Measurements from ENCODE around the gene INTS11. TPM values are rescaled to one million over a fixed set of nuclear protein-coding genes. Genes with fewer than 3 reads are reported as not detected.

Gene INTS11
- total and polyA plus RNA-seq, 2 donors (not counting 1 experiment from before 2014, with no cell fraction given), result 149 to 245 TPM

- H3K4me3 ChIP-seq (ENCODE audit: control extremely low read depth in 1 of 5, extremely low read depth in 1 of 5, insufficient read depth in 1 of 5, low read depth in 2 of 5, low read length in 4 of 5), result no peak overlapping the region
- H4K20me1 ChIP-seq (ENCODE audit: control insufficient read depth, insufficient read depth, low read length, poor library complexity, severe bottlenecking), result no peaks in the 10 kb centered on the region
- H3K9me3 ChIP-seq (ENCODE audit: control extremely low read depth in 1 of 3, control insufficient read depth in 2 of 3, insufficient read depth in 1 of 3, low read length in 2 of 3), result no peaks in the 10 kb centered on the region
- Mint-ChIP-seq H3K9me3 (ENCODE audit: insufficient read depth) (no peaks in the 10 kb centered on the region), H3K27ac (no peak overlapping the region), H3K4me3 (no peak overlapping the region), H3K27me3 (no peaks in the 10 kb centered on the region), H3K4me1 (peaks cover 11% of the 10 kb centered on the region)
- no peaks in the 10 kb centered on the region for H3K27me3 ChIP-seq (replicated peaks in 1 of 4; ENCODE audit: control extremely low read depth in 1 of 4, control insufficient read depth in 3 of 4, insufficient read depth in 4 of 4, low read length in 3 of 4)
- intact Hi-C loops (cut with micrococcal nuclease), result loop anchor here (2.0 kb wide), 1 partner anchor 306 kb away; no protein-coding TSS in a partner anchor
- H3K9ac ChIP-seq (ENCODE audit: low read length), result no peak overlapping the region
- CTCF ChIA-PET, result interaction anchor here (1.0 to 4.3 kb wide), 23 partner anchors 8 to 310 kb away, joined by 3 to 118 read pairs (median 6); partner anchors contain the start of genes PERM1 and UBE2J2
- POLR2A ChIA-PET, result interaction anchor here (1.0 to 1.9 kb wide), 2 partner anchors 10 to 169 kb away, joined by 3 to 8 read pairs; no protein-coding TSS in a partner anchor
- WGBS (ENCODE audit: insufficient coverage), result 89% methylated on average over 27 of the region's 28 CpGs
- H3K4me1 ChIP-seq (ENCODE audit: control insufficient read depth in 2 of 2, insufficient read depth in 2 of 2, low read length in 2 of 2), result peaks cover 0 to 16% of the 10 kb centered on the region in 2 donors
- peak overlapping the region; percentile 20 for H3K4me2 ChIP-seq (replicated peaks; ENCODE audit: low read depth, low read length, poor library complexity, severe bottlenecking)
- DNase-seq (no peak), ATAC-seq (ENCODE audit: low read depth) (no peak)
- H3K79me2 ChIP-seq (ENCODE audit: control insufficient read depth, insufficient read depth, low read length), result no peaks in the 10 kb centered on the region
- H3K36me3 ChIP-seq (replicated peaks in 1 of 2; ENCODE audit: control extremely low read depth in 1 of 2, control insufficient read depth in 1 of 2, extremely low read depth in 1 of 2, insufficient read depth in 2 of 2, low read length in 1 of 2), result no peaks in the 10 kb centered on the region
- no peak overlapping the region for H2AFZ ChIP-seq (ENCODE audit: insufficient read depth, low read depth, low read length, poor library complexity, severe bottlenecking)
- TF ChIP-seq EZH2 (IDR thresholded peaks at IDR 0.05; ENCODE audit: borderline replicate concordance, insufficient read depth, low read depth, low read length, poor library complexity, severe bottlenecking) (no peak), CTCF (IDR thresholded peaks at IDR 0.05) (no peak)
- no peak overlapping the region for H3K27ac ChIP-seq (ENCODE audit: low read length in 2 of 2)
Measured at GRCh38 chr1:1291023-1291528, 33.4 kb downstream of the INTS11 start.

GRCh38 chr1:1290238-1290731, 34.2 kb downstream of the INTS11 start:
- 64% methylated on average over 15 of the region's 15 CpGs for WGBS (ENCODE audit: insufficient coverage)
- no peak overlapping the region for H3K27ac Mint-ChIP-seq
- POLR2A ChIA-PET, result interaction anchor here (0.5 to 1.9 kb wide), 2 partner anchors 115 to 168 kb away, joined by 4 to 8 read pairs; no protein-coding TSS in a partner anchor

More at GRCh38 chr1:1290238-1290731, 34.2 kb downstream of the INTS11 start:
- no peak overlapping the region for H3K4me2 ChIP-seq (replicated peaks; ENCODE audit: low read depth, low read length, poor library complexity, severe bottlenecking)
- no peaks in the 10 kb centered on the region for H3K79me2 ChIP-seq (ENCODE audit: control insufficient read depth, insufficient read depth, low read length)
- H3K4me1 ChIP-seq (ENCODE audit: control insufficient read depth in 2 of 2, insufficient read depth in 2 of 2, low read length in 2 of 2), result peaks cover 0 to 16% of the 10 kb centered on the region in 2 donors
- no peaks in the 10 kb centered on the region for H3K9me3 Mint-ChIP-seq (ENCODE audit: insufficient read depth)
- H3K36me3 ChIP-seq (replicated peaks in 1 of 2; ENCODE audit: control extremely low read depth in 1 of 2, control insufficient read depth in 1 of 2, extremely low read depth in 1 of 2, insufficient read depth in 2 of 2, low read length in 1 of 2), result no peaks in the 10 kb centered on the region
- H3K27ac ChIP-seq (ENCODE audit: low read length in 2 of 2), result no peak overlapping the region
- H3K4me3 ChIP-seq (ENCODE audit: control extremely low read depth in 1 of 5, extremely low read depth in 1 of 5, insufficient read depth in 1 of 5, low read depth in 2 of 5, low read length in 4 of 5), result no peak overlapping the region
- H3K9me3 ChIP-seq (ENCODE audit: control extremely low read depth in 1 of 3, control insufficient read depth in 2 of 3, insufficient read depth in 1 of 3, low read length in 2 of 3), result no peaks in the 10 kb centered on the region
- TF ChIP-seq EZH2 (IDR thresholded peaks at IDR 0.05; ENCODE audit: borderline replicate concordance, insufficient read depth, low read depth, low read length, poor library complexity, severe bottlenecking) (no peak), CTCF (IDR thresholded peaks at IDR 0.05) (peak; percentile 64)
- ATAC-seq (ENCODE audit: low read depth) (peak; percentile 76), DNase-seq (peak; percentile 76)
- H2AFZ ChIP-seq (ENCODE audit: insufficient read depth, low read depth, low read length, poor library complexity, severe bottlenecking), result no peak overlapping the region
- H3K4me3 Mint-ChIP-seq, result no peak overlapping the region
- H3K9ac ChIP-seq (ENCODE audit: low read length), result no peak overlapping the region
- CTCF ChIA-PET, result interaction anchor here (0.6 to 4.3 kb wide), 11 partner anchors 13 to 306 kb away, joined by 3 to 118 read pairs (median 5); partner anchors contain the start of genes C1orf159 and UBE2J2
- no peaks in the 10 kb centered on the region for H3K27me3 Mint-ChIP-seq
- H4K20me1 ChIP-seq (ENCODE audit: control insufficient read depth, insufficient read depth, low read length, poor library complexity, severe bottlenecking), result no peaks in the 10 kb centered on the region
- H3K4me1 Mint-ChIP-seq, result peaks cover 11% of the 10 kb centered on the region
- no peaks in the 10 kb centered on the region for H3K27me3 ChIP-seq (replicated peaks in 1 of 4; ENCODE audit: control extremely low read depth in 1 of 4, control insufficient read depth in 3 of 4, insufficient read depth in 4 of 4, low read length in 3 of 4)
- intact Hi-C loops (cut with micrococcal nuclease), result loop anchor here (2.0 kb wide), 1 partner anchor 305 kb away; no protein-coding TSS in a partner anchor
